SHP77 (cell line): ENCODE measurements around the gene RAB18.
"Not testable (repeated sequence)": the region's sequence is repeated elsewhere in the genome, so short reads cannot be mapped to it uniquely, and the experiment has no call there.

Experiments
- DNase-seq, 2 experiments: peaks; one replicate each; lab custom pipeline; 2025; lab: John Stamatoyannopoulos, UW

RAB18 gene

DNA sequence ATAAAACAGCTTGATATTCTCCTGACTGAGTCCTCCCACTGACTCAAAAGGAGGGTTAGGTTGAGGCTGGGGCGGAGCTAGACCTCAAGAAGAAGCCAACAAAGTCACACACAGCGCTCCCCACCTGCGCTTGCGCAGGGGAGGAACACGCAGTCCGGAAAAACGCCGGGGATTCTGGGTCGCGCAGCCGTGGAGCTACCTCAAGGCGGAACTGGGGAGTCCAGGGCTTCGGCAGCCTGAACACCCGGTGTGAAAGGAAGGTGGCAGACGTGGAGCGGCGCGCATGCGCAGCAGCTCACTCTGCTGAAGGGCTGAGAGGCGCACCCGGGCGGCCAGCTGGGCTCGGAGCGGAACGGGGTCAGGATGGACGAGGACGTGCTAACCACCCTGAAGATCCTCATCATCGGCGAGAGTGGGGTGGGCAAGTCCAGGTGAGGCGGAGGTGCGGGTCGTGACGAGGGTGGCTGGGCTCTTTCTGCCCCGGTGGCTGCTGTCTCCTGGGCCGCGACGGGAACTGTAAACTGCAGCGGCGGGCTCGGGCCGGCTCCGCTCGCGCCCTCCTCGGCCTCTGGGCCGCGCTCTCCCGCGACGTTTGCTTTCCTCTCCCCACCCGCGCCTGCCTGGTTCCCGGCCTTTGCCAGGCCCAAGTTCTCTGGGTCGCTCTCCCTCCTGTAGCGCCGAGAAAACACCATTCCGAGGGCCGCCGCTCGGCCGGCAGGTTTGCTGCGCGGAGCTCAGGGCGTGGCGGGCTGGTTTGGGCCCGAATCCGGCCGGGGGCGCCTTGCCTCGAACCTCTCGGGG lies at the start of gene RAB18:
Gene RAB18 (plus strand): TSS at position 298 of the 801 bp plus-strand sequence. CDS start 66 bp downstream, at position 364.
- peak; percentile 94 for DNase-seq

DNA sequence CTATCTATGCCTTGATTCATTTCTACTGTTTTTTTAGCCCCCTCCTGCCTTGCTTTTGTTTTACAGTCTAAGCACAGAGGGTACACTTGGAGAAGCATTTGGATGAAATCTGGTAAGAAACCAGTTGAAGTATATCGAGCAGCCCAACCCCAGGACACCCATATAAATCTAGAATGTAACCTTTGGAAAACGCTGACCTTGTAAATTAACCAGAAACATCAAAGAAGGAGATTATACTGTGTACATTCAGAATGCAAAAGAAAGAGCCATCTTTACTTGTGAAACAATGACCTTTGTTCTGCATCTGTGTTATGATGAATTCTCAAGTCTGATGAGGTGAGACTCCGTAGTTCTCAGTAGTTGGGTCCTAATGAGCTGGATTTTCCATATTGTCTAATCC lies 49.3 kb upstream of the RAB18 start:
- no peak for DNase-seq

DNA sequence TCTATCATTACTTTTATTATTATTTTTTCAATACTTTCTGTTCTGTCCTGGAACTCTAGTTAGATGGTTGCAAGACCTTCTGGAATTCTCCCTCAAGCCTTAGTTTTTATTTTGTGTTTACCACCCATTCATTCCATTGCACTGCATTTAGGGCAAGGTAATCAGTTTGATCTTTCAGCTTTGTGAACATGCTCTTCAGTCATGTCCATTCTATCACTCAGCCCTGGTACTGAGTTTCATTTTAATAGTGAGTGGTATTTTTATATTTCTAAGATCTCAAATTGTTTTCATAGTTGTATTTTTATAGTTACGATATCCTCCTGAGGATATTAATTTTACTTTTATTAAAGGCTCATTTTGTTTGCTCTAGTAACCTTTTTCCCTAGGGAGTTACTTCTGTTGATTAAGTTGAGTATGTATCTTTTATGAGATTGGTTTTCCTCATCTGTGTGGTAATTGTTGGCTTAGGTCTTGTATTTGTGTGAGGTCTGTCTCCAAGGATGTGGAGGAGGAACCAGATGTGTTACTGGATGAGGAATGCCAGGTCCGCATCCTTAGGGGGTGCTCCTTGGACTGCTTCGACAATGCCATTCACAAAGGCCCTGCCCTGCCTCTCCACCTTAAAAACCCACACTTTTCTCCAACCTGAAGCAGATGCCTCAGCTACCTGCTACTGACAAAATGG lies 46.7 kb upstream of the RAB18 start:
- no peak for DNase-seq

DNA sequence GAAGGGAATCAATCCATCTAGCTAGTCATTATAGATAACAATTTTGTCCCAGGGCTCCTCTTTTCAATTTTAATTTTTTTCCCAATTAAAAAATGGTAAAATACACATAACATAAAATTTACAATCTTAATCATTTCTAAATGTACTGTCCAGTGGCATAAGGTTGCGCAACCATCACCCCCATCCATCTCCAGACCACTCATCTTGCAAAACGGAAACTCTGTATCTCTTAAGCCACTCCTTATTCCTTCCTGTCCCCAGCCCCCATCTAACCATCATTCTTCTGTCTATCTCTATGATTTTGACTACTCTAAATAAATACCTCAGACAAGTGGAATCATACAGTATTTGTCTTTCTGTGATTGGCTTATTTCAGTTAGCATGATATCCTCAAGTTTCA lies 46.1 kb upstream of the RAB18 start:
- no peak for DNase-seq

DNA sequence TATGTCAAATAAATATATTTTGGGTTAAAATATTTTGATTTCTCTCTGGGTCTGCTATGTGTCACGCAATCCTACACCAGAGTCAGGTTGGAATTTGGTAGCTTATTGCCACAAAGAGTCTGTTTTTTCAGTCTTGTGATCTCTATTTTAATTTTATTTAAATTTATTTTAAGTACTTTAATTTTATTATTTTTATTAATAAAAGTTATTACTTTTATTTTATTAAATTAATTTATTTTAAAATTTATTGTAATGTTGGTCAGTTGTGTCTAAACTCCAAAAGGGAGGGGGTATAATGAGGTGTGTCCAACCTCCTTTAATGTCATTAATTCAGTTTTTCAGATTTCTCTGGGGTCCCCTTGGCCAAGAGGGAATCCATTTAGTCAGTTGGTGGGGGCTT lies 42.8 kb upstream of the RAB18 start:
- no peak for DNase-seq

DNA sequence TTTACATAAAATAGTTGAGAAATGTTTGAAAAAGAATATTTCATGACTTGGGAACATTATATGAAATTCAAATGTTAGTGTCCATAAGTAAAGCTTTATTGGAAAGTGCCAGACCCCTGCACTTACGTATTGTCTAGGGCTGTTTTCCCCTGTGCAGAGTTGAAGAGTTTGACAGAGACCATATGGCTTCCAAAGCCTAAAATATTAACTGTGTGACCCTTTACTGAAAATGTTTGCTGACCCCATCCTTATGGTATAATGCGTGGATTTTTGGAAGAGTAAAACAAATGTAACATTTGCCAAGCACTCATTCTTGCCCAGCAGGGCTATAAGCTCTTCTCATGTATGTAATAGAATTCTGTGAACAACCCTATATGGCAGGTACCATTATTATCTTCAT lies 40.1 kb upstream of the RAB18 start:
- DNase-seq: no peak

DNA sequence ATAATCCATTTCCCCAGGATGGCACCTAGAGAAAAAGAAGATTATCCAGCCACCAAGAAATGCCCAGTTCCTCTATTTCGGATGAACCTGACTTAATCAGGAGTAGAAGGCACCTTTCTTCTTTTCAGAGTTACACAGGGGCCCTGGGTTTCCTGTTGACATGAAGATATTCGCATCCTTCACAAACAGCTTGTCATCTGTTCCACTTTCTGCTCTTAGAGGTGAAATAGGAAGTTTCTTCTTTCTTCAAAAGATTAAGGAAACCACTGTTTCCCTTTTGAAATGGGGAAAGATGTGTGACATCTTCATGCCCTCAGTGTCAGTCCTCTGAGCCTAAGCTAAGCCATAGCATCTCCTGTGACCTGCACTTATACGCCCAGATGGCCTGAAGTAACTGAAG lies 39.1 kb upstream of the RAB18 start:
- no peak for DNase-seq

DNA sequence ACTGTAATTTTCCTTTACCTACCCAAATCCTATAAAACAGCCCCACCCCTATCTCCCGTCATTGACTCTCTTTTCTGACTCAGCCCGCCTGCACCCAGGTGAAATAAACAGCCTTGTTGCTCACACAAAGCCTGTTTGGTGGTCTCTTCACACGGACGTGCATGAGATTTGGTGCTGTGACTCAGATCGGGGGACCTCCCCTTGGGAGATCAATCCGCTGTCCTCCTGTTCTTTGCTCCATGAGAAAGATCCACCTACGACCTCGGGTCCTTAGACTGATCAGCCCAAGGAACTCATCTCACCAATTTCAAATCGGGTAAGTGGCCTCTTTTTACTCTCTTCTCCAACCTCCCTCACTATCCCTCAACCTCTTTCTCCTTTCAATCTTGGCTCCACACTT lies 38.5 kb upstream of the RAB18 start:
- not testable (repeated sequence) for DNase-seq

DNA sequence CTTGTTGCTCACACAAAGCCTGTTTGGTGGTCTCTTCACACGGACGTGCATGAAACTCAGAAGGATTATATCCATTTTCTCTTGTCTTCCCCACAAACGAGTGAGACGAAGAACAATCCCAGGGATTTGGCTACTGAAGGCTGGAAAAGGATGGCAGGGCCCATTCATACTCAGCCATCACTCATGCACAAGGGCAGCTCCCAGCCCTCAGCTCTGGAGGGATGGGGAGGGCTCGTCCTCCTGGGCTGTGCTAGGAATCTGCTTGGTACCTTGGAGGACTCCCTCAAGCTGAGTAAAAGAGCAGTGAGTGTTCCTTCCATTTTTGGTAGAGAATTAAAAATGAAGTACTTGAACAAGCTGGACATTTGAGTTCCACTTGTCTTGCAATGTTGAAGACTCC lies 33.2 kb upstream of the RAB18 start:
- DNase-seq: no peak

DNA sequence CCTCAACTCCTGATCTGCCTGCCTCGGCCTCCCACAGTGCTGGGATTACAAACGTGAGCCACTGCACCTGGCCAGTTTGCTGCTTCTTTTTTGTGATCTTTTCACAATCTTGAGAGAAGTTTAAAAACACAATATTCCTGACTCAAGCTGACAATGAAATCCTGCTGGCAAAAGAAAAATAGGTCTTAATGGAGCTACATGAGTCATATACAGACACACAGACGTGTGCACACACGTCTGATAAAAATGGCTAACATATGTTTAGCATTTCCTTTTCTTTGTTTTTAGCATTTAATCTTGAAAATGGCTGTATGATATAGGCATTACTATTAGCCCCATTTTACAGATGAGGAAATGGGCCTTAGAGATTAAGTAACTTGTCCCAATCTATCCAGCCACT lies 29.4 kb upstream of the RAB18 start:
- DNase-seq: no peak

DNA sequence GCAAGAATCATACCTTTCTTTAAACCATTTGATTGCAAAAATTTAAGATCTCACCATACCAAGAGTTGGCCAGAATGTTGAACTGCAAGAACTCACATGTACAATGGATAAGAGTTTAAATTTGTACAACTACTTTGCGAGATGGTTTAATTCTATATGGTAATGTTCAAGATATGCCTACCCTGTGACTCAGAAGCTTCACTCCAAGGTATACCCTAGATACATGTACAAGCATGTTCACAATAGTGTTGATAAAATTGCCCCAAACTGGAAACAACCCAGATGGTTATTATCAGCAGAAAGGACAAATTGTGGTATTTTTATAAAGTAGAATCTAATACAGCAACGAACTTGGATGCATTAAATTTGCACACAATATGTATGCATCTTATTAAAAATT lies 25.1 kb upstream of the RAB18 start:
- no peak for DNase-seq

DNA sequence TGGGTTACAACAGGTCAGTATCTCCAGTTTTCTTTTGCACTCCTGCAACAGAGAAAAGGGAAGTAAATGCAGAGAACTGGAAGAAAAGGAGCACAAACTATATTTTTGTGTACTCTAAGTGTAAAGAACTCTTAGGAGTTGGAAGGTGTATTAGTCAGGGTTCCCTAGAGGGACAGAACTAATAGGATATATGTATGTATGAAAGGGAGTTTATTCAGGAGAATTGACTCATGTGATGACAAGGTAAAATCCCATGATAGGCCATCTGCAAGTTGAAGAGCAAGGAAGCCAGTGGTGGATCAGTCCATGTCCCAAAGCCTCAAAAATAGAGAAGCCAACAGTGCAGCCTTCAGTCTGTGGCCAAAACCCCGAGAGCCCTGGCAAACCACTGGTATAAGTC lies 22.6 kb upstream of the RAB18 start:
- no peak for DNase-seq

DNA sequence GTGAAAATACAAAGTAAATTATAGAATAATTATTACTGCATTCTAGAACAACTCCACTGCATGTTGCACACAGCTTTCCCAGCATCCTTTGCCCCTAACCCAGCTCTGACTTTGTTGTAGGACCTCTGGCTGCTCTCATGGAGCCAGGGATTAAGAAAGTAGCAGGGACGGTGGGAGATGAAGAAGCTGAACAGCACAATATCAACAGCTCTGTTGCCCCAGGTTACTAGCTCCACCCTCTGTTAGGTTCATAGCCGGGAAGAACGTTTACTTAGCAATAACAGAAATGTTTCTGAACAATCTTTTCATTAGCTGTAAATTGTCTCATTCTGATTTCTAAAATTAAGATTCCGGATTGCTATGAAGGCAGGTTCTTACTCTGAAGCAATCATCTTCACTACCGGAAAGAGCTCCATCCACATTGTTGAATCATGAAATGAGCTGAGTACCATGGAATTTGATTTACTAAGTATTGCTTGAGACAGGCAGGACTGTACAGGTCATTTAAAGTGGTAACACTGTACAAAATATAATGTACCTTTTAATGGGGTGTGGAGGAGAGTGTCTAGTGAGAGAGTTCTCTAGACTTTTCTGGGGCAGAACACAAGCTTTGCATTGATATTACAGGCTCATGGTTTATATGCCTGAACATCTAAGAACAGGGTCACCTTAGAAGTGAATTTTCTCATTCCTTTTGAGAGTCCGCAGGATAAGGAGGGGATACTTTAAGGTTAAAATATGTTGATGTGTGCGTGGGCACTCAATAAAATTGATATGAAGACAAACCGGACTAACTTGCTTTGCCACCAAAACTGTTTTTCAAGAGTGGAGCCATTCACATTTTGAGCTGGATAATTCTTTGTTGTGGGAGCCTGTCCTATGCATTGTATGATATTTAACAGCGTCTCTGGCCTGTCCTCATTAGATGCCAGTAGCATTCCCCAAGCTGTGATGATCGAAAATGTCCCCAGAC lies 20.8 kb upstream of the RAB18 start:
- DNase-seq: no peak

DNA sequence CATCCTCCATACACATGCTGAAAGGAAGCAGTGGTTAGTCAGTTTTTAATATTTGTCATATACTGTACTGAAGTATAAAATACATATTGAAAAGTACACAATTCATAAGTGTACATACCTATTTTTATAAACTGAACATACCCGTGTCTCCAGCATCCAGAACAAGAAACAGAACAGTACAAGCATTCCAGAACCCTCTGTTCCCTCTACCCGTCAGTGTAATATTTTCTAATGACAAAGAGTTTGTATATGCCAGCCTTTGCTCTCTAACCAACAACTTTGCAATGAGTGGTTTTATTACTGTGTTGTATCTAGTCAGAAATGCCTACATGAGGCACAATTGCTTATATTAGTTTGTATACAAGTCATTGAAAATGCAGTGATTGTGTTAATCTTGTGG lies 18.7 kb upstream of the RAB18 start:
- DNase-seq: no peak

DNA sequence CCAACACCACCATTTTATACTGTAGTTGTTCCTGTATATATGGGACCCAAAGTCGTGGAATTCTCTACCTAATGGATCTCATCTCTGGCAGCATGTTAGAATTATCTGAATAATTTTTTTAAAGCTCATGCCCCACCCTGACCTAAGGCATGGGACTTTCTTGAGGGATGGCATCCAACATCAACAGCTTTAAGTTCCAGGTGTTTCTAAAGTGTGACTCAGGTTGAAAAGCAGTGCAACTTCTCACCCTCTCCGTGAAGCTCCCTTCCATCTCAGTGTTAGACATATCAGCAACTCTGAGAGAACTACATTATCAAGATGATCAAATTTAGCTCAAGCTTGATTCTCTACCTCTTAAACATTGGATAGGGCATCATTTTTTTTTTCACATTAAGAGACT lies 18.1 kb upstream of the RAB18 start:
- no peak for DNase-seq

DNA sequence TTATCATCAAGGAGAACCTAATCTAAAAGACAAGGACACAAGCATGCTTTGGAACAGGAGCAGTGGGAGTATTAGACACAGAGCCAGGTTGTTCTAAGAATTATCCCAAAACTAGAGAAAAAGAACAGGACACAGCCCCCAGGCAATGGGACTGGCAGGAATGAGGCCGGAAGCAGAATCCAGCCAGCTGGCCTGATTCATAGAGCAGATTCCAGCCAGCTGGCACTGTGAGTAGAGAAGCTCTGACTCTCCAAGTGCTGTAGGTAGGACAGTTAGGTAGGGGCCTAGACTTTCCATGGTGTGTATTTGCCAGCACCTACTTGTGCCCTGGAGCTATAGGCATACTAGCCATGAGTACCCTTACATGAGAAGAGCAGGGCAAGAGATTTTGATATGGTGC lies 13.3 kb upstream of the RAB18 start:
- DNase-seq: no peak

DNA sequence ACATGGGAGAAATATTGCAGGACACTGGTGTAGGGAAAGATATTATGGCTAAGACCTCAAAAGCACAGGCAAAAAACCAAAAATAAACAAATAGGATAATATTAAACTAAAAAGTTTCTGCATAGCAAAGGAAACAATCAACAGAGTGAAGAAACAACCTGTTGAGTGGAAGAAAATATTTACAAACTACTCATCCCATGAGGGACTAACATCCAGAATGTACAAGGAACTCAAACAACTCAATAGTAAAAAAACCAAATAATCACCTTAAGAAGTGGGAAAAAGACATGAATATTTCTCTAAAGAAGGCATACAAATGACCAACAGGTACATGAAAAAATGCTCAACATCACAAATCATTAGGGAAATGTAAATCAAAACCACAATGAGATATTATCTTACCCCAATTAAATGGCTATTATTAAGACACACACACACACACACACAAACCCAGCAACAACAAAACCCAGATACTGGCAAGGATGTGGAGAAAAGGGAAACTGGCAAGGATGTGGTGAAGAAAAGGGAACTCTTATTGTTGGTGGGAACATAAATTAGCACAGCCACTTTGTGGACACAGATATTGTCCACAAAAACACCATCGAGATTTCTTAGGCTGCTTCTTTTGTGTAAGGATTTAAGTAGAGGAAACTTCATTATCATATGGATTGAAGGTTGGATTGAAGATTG lies 9.8 kb upstream of the RAB18 start:
- DNase-seq: no peak

DNA sequence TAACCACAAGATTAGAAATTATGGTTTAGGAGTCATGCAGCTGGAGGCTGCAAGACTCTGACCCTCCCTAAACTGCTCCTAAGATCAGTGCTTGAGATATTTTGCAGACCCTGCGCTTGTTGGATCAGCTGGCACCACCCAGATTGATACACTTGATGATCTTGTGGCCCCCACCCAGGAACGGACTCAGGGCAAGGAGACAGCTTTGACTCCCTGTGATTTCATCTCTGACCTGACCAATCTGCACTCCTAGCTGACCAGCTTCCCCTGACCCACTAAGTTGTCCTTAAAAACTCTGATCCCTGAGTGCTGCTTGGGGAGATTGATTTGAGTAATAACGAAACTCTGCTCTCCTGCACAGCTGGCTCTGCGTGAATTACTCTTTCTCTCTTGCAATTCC lies 8.0 kb upstream of the RAB18 start:
- no peak for DNase-seq

DNA sequence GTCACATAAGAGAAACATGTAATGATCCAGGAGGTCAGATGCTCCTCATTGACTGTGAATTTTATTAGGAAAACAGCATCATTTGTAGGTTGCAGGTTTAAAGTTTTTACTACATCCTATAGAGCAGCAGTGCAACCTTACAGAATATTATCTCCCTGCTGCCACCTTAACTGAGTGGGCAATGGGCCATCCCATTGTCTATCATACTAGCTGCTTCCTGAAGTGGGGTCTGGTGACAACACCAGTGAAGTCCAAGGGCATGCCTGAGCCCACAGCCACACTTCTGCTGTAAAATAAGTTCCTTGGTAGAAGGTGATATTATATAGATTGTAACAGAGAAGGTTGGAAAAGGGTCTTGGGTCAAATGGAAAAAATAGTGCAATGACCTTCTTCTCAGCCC lies 4.0 kb upstream of the RAB18 start:
- DNase-seq: no peak

DNA sequence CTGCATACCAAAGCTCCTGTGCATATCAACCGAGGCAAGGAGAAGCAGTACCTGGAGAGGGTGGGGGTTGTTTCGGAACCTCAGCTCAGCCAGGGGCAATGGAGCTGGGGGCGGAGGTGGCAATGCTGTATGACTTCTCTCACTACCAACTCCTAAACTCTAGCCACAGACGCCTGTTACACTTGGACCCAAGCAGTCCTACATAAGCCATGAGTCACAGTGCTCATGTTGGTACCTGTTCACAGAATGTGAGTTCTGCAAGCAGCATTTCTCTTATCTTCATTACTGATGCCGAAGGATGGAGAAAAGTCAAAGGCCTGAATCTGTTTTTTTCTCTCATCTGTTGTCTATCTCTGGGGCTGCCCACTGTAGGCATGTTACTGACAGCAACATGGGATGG lies 3.2 kb upstream of the RAB18 start:
- no peak for DNase-seq

DNA sequence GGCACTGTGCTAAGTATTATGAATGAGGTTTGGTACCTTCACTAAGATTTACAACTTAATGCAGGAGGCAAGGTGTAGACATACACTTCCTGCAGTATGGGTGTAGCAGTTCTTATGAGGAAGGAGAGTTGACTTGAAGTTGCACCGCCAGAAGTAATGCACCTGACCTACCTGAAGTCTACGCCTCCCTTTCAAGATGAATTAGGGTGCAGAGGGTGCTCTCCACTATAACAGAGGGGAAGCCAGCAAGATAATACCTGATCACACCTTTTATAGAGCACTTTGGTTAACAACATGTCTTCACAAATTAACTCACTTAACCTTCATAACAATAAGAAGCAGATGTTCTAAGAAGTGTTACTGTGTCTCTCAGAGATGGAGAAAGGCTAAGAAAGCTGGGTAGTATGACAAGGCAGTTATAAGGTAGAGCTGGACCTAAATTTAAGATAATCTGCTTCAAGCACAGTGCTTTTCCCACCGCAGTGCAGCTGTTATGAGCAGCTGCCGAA lies 552 bp upstream of the RAB18 start:
- DNase-seq: no peak
